Measurements from ENCODE around the gene CSH2. TPM values are rescaled to one million over a fixed set of nuclear protein-coding genes. Genes with fewer than 3 reads are reported as not detected.

CSH2 gene
- total and polyA plus RNA-seq, 2 of the 13 experiments (the other 11 are each of a cell fraction or from before 2014, with no cell fraction given): not detected

DNA sequence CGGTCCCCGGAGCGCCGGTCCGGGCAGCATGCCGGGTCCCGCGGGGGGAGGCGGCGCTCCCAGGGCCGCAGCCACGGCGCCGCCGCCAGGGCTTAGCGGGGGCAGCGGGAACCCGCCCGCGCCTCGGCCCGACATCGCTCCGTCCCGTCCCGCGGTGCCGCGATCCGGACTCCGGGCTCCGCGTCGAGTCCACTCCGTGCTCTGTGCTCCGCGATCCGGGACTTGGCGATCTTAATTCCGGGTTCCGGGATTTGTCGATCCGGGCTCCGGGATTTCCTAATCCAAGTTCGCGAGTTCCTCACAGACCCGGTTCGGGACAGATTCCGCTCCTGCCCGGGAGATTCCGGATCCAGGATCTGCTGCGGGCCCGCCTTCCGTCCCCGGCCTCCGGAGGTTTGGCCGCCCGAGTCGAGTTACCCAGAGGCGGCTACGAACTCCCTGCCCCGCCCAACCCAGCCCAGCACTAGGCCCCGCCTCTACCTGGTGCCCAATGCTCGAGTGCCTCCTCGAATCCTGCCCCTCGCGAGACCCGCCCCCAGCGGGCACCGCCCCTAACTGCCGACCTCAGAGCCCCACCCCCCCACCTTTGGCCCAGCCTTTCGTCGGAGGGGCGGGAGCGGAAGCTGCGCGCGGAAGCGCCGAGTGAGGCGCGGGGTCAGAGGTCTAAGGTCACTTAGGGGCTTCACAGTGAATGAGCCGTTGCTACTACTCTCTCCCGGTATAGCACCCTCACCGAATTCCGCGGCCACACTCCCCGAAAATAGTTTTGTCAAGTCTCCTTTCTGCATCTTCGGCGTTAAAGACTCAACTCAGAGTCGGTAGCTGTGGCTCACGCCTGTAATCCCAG lies 30.7 kb downstream of the CSH2 start, which contains the start of gene SMARCD2 (continued):
- TF ChIP-seq, protein P1, sequence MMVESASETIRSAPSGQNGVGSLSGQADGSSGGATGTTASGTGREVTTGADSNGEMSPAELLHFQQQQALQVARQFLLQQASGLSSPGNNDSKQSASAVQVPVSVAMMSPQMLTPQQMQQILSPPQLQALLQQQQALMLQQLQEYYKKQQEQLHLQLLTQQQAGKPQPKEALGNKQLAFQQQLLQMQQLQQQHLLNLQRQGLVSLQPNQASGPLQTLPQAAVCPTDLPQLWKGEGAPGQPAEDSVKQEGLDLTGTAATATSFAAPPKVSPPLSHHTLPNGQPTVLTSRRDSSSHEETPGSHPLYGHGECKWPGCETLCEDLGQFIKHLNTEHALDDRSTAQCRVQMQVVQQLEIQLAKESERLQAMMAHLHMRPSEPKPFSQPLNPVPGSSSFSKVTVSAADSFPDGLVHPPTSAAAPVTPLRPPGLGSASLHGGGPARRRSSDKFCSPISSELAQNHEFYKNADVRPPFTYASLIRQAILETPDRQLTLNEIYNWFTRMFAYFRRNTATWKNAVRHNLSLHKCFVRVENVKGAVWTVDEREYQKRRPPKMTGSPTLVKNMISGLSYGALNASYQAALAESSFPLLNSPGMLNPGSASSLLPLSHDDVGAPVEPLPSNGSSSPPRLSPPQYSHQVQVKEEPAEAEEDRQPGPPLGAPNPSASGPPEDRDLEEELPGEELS (CRISPR knock-in tag; IDR thresholded peaks at IDR 0.05): peak; percentile 83
- TF ChIP-seq ZNF10 (CRISPR knock-in tag; IDR thresholded peaks at IDR 0.05; ENCODE audit: borderline replicate concordance, low read depth) (no peak), SKI (IDR thresholded peaks at IDR 0.05; ENCODE audit: partially characterized antibody) (peak; percentile 92), ZFP36 (IDR thresholded peaks at IDR 0.05; ENCODE audit: borderline replicate concordance, low read depth, low read length, partially characterized antibody) (no peak), ZNF83 (CRISPR knock-in tag; IDR thresholded peaks at IDR 0.05; ENCODE audit: borderline replicate concordance) (no peak), HNRNPH1 (optimal IDR thresholded peaks at IDR 0.05; ENCODE audit: low read depth, low read length) (no peak), MAFF (IDR thresholded peaks at IDR 0.05; ENCODE audit: low read depth, low read length) (no peak), SP140L (CRISPR knock-in tag; IDR thresholded peaks at IDR 0.05; ENCODE audit: borderline replicate concordance) (peak; percentile 52; the same call in 1 of the 2 replicates), ZSCAN20 (CRISPR knock-in tag; IDR thresholded peaks at IDR 0.05; ENCODE audit: borderline replicate concordance) (peak; percentile 90), FOXO1 (CRISPR knock-in tag; IDR thresholded peaks at IDR 0.05) (peak; percentile 81), CC2D1A (CRISPR knock-in tag; IDR thresholded peaks at IDR 0.05) (no peak), EED (CRISPR knock-in tag; IDR thresholded peaks at IDR 0.05) (peak; percentile 79), SMARCC2 (IDR thresholded peaks at IDR 0.05) (peak; percentile 39; the same call in 1 of the 2 replicates), ZMYM3 (CRISPR knock-in tag; IDR thresholded peaks at IDR 0.05) (peak; percentile 84), ZNF441 (CRISPR knock-in tag; IDR thresholded peaks at IDR 0.05; ENCODE audit: borderline replicate concordance) (peak; percentile 77; the same call in 1 of the 2 replicates), HDAC6 (IDR thresholded peaks at IDR 0.05; ENCODE audit: low read depth, low read length) (no peak), ZNF703 (CRISPR knock-in tag; IDR thresholded peaks at IDR 0.05; ENCODE audit: borderline replicate concordance) (peak; percentile 53; the same call in 1 of the 2 replicates), GATAD1 (CRISPR knock-in tag; IDR thresholded peaks at IDR 0.05) (peak; percentile 87), TBP (CRISPR knock-in tag; IDR thresholded peaks at IDR 0.05) (no peak), NR3C1 (CRISPR knock-in tag; IDR thresholded peaks at IDR 0.05) (0 out of 2 replicates have a peak, but pooled peaks have one; percentile 56)
- TF ChIP-seq, protein P2, sequence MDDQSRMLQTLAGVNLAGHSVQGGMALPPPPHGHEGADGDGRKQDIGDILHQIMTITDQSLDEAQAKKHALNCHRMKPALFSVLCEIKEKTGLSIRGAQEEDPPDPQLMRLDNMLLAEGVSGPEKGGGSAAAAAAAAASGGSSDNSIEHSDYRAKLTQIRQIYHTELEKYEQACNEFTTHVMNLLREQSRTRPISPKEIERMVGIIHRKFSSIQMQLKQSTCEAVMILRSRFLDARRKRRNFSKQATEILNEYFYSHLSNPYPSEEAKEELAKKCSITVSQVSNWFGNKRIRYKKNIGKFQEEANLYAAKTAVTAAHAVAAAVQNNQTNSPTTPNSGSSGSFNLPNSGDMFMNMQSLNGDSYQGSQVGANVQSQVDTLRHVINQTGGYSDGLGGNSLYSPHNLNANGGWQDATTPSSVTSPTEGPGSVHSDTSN (CRISPR knock-in tag; IDR thresholded peaks at IDR 0.05; ENCODE audit: borderline replicate concordance): peak; percentile 60
- TF ChIP-seq, protein P3, sequence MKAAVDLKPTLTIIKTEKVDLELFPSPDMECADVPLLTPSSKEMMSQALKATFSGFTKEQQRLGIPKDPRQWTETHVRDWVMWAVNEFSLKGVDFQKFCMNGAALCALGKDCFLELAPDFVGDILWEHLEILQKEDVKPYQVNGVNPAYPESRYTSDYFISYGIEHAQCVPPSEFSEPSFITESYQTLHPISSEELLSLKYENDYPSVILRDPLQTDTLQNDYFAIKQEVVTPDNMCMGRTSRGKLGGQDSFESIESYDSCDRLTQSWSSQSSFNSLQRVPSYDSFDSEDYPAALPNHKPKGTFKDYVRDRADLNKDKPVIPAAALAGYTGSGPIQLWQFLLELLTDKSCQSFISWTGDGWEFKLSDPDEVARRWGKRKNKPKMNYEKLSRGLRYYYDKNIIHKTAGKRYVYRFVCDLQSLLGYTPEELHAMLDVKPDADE (CRISPR knock-in tag; IDR thresholded peaks at IDR 0.05): peak; percentile 69
- TF ChIP-seq, protein P4, sequence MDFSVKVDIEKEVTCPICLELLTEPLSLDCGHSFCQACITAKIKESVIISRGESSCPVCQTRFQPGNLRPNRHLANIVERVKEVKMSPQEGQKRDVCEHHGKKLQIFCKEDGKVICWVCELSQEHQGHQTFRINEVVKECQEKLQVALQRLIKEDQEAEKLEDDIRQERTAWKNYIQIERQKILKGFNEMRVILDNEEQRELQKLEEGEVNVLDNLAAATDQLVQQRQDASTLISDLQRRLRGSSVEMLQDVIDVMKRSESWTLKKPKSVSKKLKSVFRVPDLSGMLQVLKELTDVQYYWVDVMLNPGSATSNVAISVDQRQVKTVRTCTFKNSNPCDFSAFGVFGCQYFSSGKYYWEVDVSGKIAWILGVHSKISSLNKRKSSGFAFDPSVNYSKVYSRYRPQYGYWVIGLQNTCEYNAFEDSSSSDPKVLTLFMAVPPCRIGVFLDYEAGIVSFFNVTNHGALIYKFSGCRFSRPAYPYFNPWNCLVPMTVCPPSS (IDR thresholded peaks at IDR 0.05): no peak
- TF ChIP-seq, protein P5, sequence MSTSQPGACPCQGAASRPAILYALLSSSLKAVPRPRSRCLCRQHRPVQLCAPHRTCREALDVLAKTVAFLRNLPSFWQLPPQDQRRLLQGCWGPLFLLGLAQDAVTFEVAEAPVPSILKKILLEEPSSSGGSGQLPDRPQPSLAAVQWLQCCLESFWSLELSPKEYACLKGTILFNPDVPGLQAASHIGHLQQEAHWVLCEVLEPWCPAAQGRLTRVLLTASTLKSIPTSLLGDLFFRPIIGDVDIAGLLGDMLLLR (CRISPR knock-in tag; IDR thresholded peaks at IDR 0.05): peak; percentile 51; the same call in 1 of the 2 replicates
